ENCODE data around the gene VWA3B.
"Not testable (repeated sequence)": the region's sequence is repeated elsewhere in the genome, so short reads cannot be mapped to it uniquely, and the experiment has no call there.

VWA3B gene

GRCh38 chr2:98086491-98087446 is at the start of gene VWA3B:
Gene VWA3B, plus strand, starts transcription at chr2:98087167. Its CDS starts 5,926 bp downstream, at chr2:98093093.
- peak in 20 of 56 donors; percentile 4 to 59 (median 24) for DNase-seq

GRCh38 chr2:98037206-98037605 is 49.8 kb upstream of the VWA3B start:
- no peak for DNase-seq

- DNase-seq = peak in 1 of 56 donors; percentile 26
Measured at GRCh38 chr2:98037666-98038336, 49.2 kb upstream of the VWA3B start.

- peak in 1 of 56 donors; percentile 12 for DNase-seq
Measured at GRCh38 chr2:98039085-98039756, 47.7 kb upstream of the VWA3B start.

- DNase-seq = no peak
Measured at GRCh38 chr2:98040331-98040939, 46.5 kb upstream of the VWA3B start.

- no peak for DNase-seq
Measured at GRCh38 chr2:98043101-98043500, 43.9 kb upstream of the VWA3B start.

GRCh38 chr2:98044730-98045129 is 42.2 kb upstream of the VWA3B start:
- not testable (repeated sequence) for DNase-seq

GRCh38 chr2:98050070-98050469 is 36.9 kb upstream of the VWA3B start:
- DNase-seq = no peak

- peak in 2 of 56 donors; percentile 4 to 11 for DNase-seq
Measured at GRCh38 chr2:98058191-98058975, 28.6 kb upstream of the VWA3B start.

GRCh38 chr2:98060277-98060676 is 26.7 kb upstream of the VWA3B start:
- no peak for DNase-seq

- DNase-seq = peak in 1 of 56 donors; percentile 1
Measured at GRCh38 chr2:98063291-98063854, 23.6 kb upstream of the VWA3B start.

GRCh38 chr2:98065808-98066207 is 21.2 kb upstream of the VWA3B start:
- no peak for DNase-seq

GRCh38 chr2:98067160-98067559 is 19.8 kb upstream of the VWA3B start:
- DNase-seq = no peak

- DNase-seq = no peak
Measured at GRCh38 chr2:98070081-98070480, 16.9 kb upstream of the VWA3B start.

GRCh38 chr2:98072442-98072841 is 14.5 kb upstream of the VWA3B start:
- DNase-seq = no peak

GRCh38 chr2:98078701-98079100 is 8.3 kb upstream of the VWA3B start:
- no peak for DNase-seq

- DNase-seq = no peak
Measured at GRCh38 chr2:98084151-98084868, 2.7 kb upstream of the VWA3B start.

GRCh38 chr2:98084869-98085238 is 2.1 kb upstream of the VWA3B start:
- DNase-seq = no peak

- no peak for DNase-seq
Measured at GRCh38 chr2:98085649-98086048, 1.3 kb upstream of the VWA3B start.

All from amygdala (tissue), 56 donors.